GM12873 (cell line): ENCODE results near the gene SELENBP1.

Source experiments
- TF ChIP-seq, protein P1 (sequence below): IDR thresholded peaks from 2 replicates; pipeline ENCODE4 v1.5.1; 2012; ENCODE audit warnings: low read depth, mild to moderate bottlenecking, moderate library complexity, low read length, control low read depth; ENCODE audit not compliant: insufficient read depth; ENCODE audit errors: missing control alignments

SELENBP1 gene

DNA sequence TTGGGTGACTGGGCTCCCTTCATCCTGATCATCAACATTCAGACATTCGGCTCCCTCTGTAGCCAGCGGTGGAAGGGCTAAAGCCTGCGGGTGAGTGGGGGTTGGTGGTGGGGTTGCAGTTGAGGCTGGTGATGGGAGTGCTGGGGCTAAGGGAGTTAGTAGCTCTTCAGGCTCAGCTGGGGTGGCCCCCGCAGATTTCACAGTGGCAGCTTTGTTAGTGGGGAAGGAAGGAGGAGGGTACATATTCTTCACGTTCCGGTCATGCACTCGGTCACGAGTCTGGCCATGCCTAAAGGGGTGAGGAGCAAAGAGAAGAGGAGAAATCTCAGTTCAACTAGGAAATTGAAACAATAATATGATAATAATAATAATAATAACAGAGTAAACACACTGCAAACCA lies 33.7 kb upstream of the SELENBP1 start:
- TF ChIP-seq, protein P1, sequence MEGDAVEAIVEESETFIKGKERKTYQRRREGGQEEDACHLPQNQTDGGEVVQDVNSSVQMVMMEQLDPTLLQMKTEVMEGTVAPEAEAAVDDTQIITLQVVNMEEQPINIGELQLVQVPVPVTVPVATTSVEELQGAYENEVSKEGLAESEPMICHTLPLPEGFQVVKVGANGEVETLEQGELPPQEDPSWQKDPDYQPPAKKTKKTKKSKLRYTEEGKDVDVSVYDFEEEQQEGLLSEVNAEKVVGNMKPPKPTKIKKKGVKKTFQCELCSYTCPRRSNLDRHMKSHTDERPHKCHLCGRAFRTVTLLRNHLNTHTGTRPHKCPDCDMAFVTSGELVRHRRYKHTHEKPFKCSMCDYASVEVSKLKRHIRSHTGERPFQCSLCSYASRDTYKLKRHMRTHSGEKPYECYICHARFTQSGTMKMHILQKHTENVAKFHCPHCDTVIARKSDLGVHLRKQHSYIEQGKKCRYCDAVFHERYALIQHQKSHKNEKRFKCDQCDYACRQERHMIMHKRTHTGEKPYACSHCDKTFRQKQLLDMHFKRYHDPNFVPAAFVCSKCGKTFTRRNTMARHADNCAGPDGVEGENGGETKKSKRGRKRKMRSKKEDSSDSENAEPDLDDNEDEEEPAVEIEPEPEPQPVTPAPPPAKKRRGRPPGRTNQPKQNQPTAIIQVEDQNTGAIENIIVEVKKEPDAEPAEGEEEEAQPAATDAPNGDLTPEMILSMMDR = no peak

DNA sequence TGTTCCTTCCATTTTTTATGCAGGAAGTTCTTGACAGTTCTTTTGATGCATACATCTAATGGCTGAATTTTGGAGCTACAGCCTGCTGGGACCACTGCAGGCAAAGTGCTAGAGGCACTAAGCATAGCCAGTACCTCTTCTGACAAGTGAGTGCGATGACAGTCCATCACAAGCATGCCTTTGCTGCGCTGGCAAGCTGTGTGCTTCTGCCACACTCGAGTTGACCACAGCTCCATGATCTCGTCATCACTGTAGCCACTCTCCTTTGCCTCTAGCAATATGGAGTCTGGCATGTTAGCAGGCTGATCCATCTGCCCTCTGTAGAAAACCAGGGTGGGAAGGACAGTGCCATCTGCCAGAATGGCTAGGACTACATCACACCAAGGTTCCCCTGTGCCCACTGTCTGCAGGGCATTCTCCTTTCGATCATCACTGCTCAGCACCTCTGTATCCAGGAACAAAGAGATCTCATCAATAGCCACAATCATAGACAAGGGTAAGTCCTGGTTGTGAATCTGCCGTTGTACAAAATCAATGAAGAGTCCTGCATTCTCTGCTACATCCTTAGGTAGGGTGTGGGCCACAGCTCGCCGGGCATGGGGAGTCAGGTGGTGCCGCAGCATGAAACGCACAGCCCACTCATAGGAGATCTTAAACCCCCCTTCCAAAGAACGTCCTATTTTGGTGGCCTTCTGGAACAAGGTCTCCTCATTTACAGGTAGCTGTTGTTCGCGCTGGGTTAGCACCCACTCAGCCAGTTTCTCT lies 32.9 kb upstream of the SELENBP1 start:
- TF ChIP-seq, protein P1 = no peak

DNA sequence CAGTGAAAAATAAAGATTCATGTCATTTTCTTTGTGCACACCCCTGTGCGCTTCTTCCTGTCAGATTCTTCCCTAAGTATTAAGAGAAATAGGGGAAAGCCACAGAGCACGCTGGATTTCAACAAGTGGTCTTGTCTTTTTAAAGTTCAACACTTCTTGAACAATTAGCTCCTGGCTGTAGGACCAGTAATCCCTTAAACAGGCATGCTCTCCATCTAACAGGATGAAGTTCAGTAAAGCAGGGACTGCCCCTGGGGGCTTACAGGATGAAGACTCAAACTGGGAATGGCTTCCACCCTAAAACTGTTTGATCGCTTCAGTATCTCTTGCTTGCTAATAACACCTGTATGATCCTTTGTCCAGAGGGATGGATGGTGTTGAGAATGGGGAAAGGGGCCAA lies 31.1 kb upstream of the SELENBP1 start:
- TF ChIP-seq, protein P1 = no peak

DNA sequence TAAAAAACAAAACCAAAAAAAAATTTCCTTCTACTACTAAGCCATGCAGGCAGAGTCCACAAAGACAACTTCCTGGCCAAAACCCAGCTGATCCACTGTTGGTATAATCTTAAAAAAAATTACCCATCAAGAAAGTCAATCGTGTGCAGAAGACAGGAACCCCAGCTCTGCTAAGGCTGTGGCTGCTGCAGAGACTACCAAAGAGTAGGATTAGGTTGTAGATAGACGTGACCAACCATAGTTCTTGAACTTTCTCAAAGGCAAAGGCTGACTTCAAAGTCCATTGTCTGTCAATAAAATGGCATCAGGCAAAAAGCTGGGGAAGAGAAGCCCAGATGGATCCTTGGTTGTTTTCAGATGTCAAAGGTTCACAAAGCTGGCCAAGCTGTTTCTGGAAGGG lies 30.3 kb upstream of the SELENBP1 start:
- TF ChIP-seq, protein P1 = no peak

DNA sequence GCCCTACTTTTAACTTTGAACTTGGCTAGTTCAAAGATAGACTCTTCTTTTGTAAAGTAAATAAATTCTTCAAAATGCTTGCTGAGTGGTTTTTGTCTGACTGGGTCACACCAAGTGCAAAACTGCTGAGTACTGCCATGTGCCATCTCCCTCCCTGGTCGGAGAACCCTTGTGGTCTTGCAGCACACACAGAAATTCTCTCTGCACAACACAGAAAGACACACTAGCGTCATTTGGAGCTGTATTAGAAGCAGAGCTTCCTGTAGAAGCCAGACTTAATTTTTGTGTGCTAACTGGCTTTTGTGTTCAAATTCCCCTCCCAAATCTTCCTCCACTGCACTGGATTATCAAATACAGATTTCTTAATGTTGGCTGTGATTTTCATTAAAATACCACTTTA lies 29.4 kb upstream of the SELENBP1 start:
- TF ChIP-seq, protein P1 = no peak

DNA sequence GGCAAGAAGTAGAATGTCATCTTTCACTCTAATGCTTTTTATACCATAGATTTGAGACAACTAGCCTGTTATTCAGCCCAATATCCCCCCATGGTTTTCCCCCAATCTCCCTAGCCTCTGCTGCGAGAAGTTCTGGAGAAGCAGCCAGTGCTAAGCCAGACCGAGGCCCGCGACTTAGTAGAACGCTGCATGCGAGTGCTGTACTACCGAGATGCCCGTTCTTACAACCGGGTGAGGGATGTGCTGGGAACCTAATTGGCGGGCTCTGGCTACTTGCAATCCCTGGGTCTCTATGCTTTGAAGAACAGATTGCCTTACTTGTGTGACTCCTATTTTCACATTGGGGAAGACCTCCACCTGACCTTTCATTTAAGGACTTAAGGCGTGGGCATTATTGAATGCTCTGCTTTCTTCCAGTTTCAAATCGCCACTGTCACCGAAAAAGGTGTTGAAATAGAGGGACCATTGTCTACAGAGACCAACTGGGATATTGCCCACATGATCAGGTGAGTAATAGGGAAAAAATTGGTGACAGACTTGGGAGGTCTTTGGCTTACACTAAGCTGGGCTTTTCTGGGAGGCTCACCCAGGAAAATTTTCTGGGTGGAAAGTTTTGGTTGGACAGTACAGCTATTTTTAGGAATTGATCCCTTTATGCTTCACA lies 28.8 kb upstream of the SELENBP1 start:
- TF ChIP-seq, protein P1 = no peak

DNA sequence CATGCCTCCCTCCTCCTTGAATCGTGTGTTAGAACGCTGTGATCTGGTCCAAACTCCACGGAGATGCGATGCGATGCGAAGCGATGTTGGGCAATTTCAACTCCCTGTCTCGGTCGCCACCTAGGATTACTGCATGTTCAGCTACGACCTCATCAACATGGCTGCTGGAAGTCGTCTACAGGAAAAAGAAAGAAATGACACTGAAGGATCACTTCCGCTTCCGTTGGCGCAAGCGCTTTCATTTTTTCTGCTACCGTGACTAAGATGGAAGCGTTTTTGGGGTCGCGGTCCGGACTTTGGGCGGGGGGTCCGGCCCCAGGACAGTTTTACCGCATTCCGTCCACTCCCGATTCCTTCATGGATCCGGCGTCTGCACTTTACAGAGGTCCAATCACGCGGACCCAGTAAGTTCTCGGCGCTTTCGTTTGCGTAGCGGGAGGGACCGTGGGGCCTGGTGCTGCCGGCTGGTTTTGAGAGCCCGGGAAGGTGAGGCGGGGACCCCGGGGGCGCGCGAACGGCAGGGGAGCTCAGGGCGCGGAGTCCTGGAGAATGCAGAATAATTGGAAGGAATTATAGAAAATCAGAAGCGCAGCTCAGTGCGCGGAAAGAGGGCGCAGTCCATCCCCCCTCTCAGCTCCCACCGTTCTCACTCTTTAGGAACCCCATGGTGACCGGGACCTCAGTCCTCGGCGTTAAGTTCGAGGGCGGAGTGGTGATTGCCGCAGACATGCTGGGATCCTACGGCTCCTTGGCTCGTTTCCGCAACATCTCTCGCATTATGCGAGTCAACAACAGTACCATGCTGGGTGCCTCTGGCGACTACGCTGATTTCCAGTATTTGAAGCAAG lies 27.0 kb upstream of the SELENBP1 start, which contains the start of gene PSMB4:
TSS of gene PSMB4 (plus strand) at position 250 of the 848 bp plus-strand sequence. CDS start at position 265, 15 bp downstream.
- TF ChIP-seq, protein P1 = peak; percentile 57
